ENCODE measurements around the gene SGCD.

DNA sequence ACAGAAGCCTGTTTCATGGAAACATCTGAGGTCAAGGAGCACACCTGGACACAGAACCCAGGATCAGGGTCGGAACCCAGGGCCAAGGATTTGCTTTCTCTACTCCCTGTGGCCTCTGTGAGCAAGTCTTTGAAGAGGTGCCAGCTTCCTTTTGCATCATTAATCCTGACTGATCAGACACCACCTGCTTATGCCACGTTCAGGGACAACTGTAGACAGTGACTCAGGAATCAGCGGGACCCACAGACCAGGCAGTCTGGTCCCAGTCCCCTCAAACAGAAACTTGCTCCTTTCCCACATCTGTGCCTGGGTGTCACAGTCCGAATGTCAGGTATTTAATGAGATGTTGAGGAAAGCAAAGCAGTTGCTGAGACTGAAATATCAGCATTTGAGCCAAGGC, 154.8 kb downstream of the SGCD start:
- TF ChIP-seq, protein P1, sequence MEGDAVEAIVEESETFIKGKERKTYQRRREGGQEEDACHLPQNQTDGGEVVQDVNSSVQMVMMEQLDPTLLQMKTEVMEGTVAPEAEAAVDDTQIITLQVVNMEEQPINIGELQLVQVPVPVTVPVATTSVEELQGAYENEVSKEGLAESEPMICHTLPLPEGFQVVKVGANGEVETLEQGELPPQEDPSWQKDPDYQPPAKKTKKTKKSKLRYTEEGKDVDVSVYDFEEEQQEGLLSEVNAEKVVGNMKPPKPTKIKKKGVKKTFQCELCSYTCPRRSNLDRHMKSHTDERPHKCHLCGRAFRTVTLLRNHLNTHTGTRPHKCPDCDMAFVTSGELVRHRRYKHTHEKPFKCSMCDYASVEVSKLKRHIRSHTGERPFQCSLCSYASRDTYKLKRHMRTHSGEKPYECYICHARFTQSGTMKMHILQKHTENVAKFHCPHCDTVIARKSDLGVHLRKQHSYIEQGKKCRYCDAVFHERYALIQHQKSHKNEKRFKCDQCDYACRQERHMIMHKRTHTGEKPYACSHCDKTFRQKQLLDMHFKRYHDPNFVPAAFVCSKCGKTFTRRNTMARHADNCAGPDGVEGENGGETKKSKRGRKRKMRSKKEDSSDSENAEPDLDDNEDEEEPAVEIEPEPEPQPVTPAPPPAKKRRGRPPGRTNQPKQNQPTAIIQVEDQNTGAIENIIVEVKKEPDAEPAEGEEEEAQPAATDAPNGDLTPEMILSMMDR (conservative IDR thresholded peaks at IDR 0.05; ENCODE audit: low read length), result no peak
- TF ChIP-seq EZH2phosphoT487 (IDR thresholded peaks at IDR 0.05; ENCODE audit: borderline replicate concordance), result no peak

Data from Loucy (cell line).